ENCODE measurements around the gene UHRF1. TPM values are rescaled to one million over a fixed set of nuclear protein-coding genes. Genes with fewer than 3 reads are reported as not detected.
"Not testable (repeated sequence)": the region's sequence is repeated elsewhere in the genome, so short reads cannot be mapped to it uniquely, and the experiment has no call there.

UHRF1 gene
- total RNA-seq, 1 donor from 2014 or later = 76.7 TPM

DNA sequence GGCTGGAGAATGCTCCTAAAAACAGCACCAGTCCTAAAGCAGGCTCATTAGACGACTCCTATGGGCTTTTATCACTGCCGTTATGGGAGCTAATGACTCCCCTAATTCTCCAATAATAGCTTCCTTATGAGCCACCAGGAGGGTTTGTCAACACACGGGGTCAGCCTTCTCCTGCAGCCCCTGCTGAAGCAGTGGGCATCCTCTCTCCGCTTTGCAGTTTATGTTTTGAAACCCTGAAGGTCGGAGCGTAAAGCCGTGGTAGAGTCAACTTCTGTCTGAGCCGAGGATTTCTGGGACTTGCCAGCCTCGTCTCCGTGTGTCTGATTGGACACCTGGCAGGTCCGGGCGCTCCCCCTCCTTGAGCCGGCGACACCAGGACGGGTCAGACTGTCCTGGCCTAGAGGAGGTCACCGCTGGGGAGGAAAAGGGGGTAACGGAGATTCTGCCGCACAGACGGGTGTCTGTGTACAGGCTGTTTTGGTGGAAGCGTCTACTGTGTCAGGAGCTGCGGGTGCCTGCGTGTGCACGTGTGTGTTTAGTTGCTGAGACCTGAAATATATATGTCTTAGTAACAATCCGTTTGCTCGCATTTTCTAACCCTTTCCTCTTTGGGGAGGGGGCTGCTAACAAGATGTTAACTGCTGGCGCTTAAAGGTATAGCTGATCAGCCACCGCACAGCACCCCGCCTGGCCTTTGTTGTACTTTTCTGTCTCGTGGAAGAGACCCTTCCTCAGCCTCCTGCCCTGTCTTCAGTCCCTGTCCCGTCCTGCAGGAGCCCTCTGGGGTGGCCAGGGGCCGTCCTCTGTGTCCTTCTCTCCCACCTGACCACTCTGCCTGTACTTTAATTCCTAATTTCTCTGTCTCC lies 61.5 kb downstream of the UHRF1 start:
- no peak for DNase-seq (ENCODE audit: low read depth, low spot score)

DNA sequence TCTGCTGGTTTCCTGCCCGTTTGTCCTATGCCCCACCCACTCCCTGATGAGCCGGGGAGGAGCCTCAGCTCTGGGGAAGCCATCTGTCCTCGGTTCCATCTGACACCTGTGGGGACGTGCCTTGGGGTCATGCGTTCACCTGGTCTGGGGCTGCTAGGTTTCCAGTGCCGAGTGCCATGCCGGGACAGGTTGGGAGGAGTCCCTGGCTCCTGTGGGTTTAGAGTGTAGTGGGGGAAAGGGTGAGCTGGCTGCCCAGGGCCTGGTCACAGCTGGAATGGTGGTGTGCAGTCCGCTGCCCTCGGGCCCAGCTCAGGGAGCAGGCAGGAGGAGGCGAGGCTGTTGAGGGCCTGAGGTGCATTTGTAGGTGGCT lies 62.1 kb downstream of the UHRF1 start:
- DNase-seq (ENCODE audit: low read depth, low spot score) = no peak

DNA sequence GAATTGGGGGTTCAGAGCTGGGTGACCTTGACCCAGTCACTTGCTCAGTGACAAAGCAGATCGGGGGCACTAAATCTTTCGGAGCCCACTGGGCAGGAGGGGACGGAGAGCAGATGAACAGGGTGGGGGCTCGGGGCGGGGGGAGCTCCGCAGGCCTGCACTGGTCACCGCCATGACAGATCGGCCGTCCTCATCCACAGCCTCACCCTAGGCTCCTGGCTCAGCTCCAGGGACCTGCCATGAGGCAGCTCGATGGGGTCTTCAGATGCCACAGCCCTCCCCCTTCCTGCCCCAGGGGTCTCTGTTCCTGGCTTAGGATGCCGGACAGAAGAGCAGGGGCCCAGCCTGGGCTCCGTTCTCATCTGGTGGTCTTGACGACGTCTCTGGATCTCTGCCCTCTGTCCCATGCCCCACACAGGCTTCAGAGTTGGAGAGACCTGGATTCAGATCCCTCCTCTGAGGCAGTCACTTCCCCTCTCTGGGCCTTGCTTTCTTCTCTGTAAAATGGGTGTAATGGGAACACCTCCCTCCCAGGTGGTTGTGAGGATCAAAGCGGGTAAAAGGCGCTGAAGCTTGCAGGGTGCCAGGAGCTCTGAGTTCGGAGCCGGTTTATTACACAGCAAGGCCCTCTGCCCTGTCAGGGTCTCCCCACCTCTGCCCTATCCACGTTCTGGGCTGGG lies 62.7 kb downstream of the UHRF1 start:
- no peak for DNase-seq (ENCODE audit: low read depth, low spot score)

- no peak for DNase-seq (ENCODE audit: low read depth, low spot score)
These were observed 63.4 kb downstream of the UHRF1 start for GRCh38 chr19:4972509-4973230.

GRCh38 chr19:4974880-4975469 lies 65.7 kb downstream of the UHRF1 start:
- no peak for DNase-seq (ENCODE audit: low read depth, low spot score)

DNA sequence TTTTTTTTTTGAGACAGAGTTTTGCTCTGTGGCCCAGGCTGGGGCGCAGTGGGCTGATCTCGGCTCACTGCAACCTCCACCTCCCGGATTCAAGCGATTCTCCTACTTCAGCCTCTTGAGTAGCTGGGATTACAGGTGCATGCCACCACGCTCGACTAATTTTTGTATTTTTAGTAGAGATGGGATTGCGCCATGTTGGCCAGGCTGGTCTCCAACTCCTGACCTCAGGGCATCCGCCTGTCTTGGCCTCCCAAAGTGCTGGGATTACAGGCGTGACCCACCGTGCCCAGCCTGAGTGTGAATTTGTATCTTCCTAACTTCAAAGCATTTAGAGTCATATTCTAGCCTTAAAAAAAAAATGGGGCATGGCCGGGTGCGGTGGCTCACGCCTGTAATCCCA lies 66.3 kb downstream of the UHRF1 start:
- not testable (repeated sequence) for DNase-seq (ENCODE audit: low read depth, low spot score)

DNA sequence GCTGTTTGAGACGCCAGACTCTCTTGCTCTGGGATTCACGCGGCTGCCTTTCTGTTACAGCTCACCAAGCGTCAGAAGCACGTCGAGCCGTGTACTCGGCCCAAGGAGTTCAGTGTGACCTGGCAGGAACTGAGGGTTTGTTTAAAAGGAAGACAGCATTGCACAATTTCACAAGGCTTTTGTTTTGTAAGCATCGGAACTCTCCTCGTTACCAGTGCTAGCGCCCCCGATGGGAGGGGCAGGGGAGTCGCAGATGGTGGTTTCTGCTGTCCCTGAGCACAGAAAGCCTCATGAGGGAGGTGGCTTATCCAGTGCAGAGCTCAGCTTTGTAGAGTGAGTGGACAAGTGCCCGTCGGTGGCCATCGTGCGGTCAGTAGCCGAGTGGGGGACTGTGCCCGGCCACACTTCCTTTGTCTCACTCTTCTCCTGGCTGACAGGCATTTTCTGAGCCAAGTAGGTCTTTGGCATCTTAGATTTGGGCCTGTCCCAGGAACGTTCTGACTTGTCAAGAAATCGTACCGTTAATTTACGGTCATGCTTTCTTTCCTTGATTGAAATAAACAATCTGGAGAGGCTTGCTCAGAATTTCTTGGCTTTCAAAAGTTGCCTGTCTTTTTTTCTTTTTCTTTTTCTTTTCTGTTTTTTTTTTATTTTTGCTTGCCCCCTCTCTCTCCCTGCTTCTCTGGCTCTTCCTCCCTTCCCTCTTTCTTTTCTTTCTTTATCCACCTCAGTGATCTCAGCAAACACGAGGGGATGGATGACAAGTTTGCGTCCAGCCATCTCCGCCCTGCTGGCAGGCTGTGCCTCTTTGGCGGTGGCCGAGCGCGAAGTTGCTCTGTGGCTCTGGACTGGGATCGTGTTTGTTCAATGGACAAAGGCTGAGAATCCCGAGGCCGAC lies 67.3 kb downstream of the UHRF1 start:
- DNase-seq (ENCODE audit: low read depth, low spot score) = peak; percentile 83

GRCh38 chr19:4977299-4978174 lies 68.2 kb downstream of the UHRF1 start:
- no peak for DNase-seq (ENCODE audit: low read depth, low spot score)

- no peak for DNase-seq (ENCODE audit: low read depth, low spot score)
These were observed 70.0 kb downstream of the UHRF1 start for GRCh38 chr19:4979211-4979807.

GRCh38 chr19:4980067-4980466 lies 70.8 kb downstream of the UHRF1 start:
- DNase-seq (ENCODE audit: low read depth, low spot score) = no peak

GRCh38 chr19:4980838-4981680 lies 71.8 kb downstream of the UHRF1 start:
- no peak for DNase-seq (ENCODE audit: low read depth, low spot score)

DNA sequence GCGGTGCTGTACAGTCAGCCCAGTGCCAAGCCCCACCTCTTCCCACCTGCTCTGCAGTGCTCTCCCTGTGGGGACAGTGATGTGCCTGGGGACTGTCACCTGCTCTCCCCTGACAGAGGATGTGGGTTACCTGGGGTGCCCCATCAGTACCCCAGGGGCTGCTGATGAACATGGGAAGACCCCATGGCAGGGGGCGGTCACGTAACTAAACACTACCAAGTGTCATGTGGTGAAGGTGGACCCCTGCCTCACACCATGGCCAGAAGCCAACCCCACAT lies 72.3 kb downstream of the UHRF1 start:
- no peak for DNase-seq (ENCODE audit: low read depth, low spot score)

DNA sequence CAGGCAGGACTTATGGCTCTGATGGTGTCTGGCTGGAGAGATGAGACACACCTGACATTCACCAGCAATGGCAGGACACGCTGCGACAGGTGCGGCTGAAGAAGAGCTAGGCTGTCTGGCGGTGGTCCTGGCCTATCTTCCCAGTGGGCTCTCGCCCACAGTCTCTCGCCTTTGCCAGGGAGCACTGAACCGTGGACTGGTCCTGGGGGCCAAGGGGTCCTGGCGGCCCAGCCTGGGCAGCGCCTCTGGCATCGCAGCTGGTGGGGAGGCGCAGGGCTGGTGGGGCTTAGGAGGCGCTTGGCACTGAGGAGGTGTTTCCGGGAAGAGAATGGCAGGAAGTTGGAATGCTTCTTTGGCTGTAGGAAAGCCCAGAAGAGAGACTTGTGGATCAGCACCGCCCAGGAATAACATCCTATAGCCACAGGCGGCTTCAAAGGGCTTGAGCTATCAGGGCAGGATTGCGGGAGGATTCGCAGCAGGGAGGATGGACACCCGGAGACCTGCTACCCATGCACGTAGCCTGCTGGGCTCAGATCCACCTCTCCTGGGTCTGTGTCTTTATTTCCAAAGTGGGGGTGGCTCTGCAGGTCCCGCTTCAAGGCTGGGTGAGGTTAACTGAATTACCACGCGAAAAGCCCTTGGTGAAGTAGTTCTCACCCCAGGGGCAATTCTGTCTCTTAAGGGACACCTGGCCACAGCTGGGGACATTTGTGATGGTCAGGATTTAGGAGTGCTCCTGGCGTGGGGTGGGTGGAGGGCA lies 74.2 kb downstream of the UHRF1 start:
- DNase-seq (ENCODE audit: low read depth, low spot score) = no peak

DNA sequence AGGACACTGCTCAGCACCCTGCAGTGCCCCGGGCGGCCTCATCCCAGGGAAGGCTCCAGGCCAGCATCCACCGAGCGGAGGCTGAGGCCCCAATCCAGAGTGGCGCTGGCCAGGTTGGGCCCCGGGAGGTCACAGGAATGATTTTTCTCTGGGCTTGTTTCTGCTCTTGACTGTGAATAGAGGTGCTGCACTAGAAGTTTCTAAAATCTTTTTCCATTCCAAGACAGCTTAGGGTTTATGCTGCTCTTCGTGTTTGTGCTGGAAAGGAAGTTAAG lies 74.7 kb downstream of the UHRF1 start:
- DNase-seq (ENCODE audit: low read depth, low spot score) = no peak

DNA sequence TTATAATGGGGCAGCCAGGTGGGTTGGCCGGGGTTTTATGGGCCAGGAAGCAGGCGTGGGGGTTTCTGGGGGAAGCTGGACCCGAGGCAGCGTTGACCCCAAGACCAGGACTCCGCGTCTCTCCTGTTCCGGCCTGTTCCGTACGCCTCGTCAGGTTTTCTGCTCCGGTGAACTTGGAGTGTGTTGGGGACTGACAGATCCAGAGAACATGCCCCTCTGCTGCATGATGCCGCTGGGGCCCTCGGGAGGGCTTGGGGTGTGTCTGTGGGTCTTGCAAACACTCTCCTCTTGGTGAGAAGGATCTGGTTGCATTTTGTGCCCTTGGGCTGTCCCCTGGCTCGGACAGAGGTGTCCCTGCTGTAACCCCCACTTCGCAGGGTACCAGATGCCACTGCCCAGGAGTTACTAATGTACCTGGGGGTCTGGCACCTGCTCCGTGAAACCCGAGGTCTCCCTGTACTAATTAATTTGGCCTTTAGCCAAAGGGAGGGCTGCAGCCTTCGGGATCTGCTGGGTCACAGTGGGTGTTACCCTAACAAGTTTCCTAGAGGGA lies 75.2 kb downstream of the UHRF1 start:
- DNase-seq (ENCODE audit: low read depth, low spot score) = no peak

DNA sequence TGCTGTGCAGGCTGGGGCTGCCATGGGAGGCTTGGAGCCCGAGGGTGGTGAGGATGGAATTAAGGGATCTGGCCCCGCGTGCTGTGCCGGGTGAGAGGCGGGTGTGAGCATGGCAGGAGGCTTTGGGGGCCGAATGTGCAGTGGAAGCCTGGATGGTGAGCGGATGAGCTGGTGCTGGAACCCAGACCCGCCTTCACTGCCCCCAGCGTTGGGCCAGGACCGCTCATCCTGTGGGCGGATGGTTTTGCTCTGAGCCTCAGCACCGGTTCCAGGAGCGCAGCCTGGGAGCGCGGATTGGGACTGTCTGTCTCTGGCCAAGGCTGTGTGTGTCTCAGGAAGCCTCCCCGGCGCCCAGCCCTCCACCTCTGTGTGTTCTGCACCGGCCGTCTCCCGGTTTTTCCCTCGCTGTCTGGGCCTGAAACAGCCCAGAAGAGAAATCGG lies 76.3 kb downstream of the UHRF1 start:
- no peak for DNase-seq (ENCODE audit: low read depth, low spot score)

DNA sequence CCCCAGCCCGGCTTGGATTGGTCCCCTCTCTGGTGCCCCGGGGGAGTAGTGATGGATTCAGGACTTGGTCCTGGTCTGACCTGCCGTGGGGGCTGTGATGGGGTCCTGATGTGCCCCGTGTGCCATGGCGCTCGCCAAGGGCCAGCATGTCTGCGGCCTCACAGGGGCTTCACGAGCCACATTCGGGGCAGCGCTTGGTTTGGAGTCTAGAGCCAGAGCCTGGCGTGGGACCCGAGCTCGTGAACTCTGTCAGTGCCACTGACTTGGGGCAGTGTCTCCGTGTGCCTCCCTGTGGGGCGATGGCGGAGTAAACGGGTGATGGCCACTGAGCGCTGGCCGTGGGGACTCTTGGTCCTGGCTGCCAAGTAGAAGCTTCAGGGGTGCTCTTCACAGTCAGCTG lies 76.8 kb downstream of the UHRF1 start:
- DNase-seq (ENCODE audit: low read depth, low spot score) = no peak

DNA sequence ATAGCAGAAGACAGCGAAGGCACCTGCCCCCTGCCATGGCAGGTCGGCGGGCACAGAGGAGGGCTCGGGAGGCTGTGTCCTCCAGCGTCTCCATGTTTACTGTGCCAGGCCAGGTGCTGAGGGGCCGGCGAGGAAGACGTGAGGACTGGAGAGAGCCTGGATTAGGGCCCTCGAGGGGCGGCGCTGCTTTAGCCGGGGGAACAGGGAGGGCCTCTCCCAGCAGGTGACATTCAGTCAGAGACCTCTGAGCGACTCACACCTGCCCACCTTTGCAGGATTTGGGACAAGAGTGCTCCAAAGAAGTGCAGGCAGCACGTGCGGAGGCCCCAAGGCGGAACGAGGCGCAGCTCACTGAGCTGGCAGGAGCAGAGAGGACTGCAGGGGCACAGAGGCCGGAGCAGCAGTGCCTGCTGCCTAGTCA lies 77.2 kb downstream of the UHRF1 start:
- DNase-seq (ENCODE audit: low read depth, low spot score) = no peak

Measured in pulmonary artery endothelial cell (primary cell).